Measurements from ENCODE around the gene ARL17B.
A peak's percentile ranks its signal among the peaks of the same experiment; 100 is the strongest.
"Not testable (repeated sequence)": the region's sequence is repeated elsewhere in the genome, so short reads cannot be mapped to it uniquely, and the experiment has no call there.

Gene ARL17B

DNA sequence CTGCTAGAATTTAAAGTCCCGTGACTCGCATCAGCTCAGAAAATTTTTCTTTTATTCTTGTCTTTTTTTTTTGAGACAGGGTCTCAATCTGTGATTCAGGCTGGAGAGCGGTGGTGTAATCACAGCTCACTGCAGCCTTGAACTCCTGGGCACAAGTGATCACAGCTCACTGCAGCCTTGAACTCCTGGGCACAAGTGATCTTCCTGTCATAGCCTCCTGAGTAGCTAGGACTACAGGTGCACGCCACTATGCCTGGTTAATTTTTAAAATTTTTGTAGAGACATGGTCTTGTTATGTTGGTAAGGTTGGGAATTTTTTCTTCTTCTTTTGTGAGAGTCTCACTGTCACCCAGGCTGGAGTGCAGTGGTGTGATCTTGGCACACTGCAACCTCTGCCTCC, 80.2 kb downstream of the ARL17B start:
- Mint-ChIP-seq H3K4me1 (ENCODE audit: low read depth in 2 of 2) (peaks cover 5 to 13% of the 10 kb centered on the region in 2 donors), H3K36me3 (ENCODE audit: insufficient read depth) (peaks cover 12% of the 10 kb centered on the region)
- not testable (repeated sequence) for DNase-seq; H3K27ac Mint-ChIP-seq; H3K27me3 Mint-ChIP-seq; H3K9me3 Mint-ChIP-seq; H3K4me3 Mint-ChIP-seq; ATAC-seq (replicated peaks)

DNA sequence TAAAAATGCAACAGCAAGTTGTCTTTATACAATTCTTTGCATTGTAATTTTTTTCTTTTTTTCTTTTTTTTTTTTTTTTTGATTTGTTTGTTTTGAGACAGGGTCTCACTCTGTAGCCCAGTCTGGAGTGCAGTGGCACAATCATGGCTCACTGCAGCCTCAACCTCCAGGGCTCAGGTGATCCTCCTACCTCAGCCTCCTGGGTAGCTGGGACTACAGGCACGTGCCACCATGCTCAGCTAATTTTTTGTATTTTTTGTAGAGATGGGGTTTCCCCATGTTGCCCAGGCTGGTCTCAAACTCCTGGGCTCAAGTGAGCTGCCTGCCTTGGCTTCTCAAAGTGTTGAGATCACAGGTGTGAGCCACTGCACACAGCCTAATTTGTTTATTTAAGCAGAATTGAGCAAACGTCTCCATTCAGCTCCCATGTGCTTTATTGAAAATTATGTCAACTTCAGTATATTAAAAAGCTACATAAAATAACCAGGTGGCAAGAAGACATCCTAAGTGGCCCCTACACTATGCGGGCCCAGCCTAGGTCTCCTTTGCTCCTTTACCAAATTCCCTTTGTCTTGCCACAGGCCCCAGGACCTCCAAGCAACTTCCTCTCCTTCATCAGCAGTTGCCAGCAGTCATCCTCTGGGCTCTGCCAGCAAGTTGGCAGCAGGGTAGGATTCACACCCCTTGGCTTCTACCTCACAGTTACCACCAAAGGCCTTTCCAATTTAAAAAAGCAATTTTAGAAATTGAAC, 84.7 kb downstream of the ARL17B start:
- DNase-seq; H3K4me3 Mint-ChIP-seq; ATAC-seq (replicated peaks); H3K4me1 Mint-ChIP-seq (ENCODE audit: low read depth in 2 of 2); H3K9me3 Mint-ChIP-seq: not testable (repeated sequence)
- Mint-ChIP-seq H3K27me3 (peaks cover 0 to 12% of the 10 kb centered on the region in 2 donors), H3K27ac (peak overlapping the region in 1 of 2 donors; percentile 33), H3K36me3 (ENCODE audit: insufficient read depth) (peaks cover 12% of the 10 kb centered on the region)

DNA sequence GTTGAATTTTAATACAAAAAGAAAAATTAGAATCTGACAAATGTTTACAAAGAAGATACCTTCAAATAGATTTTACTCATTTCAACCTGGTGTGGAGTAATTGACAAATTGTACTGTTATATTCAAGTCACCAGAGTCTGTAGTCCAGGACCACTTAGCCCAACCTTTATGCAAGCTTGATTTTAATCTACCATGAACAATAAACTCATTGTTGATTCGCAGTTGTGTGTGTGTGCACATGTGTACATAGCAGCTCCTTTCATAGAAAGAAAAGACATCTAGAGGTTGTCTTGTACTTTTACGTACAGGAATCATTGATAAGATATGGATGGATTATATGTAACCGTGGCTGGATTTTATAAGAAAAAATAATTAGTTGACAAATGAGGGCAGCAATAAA, 87.3 kb downstream of the ARL17B start:
- peaks cover 0 to 3% of the 10 kb centered on the region in 2 donors for H3K4me1 Mint-ChIP-seq (ENCODE audit: low read depth in 2 of 2)
- no peak overlapping the region for H3K4me3 Mint-ChIP-seq
- H3K27ac Mint-ChIP-seq = no peak overlapping the region
- peaks cover 7 to 12% of the 10 kb centered on the region in 2 donors for H3K27me3 Mint-ChIP-seq
- no peaks in the 10 kb centered on the region for H3K9me3 Mint-ChIP-seq
- peaks cover 6% of the 10 kb centered on the region for H3K36me3 Mint-ChIP-seq (ENCODE audit: insufficient read depth)
- ATAC-seq (replicated peaks) = no peak
- DNase-seq = no peak

DNA sequence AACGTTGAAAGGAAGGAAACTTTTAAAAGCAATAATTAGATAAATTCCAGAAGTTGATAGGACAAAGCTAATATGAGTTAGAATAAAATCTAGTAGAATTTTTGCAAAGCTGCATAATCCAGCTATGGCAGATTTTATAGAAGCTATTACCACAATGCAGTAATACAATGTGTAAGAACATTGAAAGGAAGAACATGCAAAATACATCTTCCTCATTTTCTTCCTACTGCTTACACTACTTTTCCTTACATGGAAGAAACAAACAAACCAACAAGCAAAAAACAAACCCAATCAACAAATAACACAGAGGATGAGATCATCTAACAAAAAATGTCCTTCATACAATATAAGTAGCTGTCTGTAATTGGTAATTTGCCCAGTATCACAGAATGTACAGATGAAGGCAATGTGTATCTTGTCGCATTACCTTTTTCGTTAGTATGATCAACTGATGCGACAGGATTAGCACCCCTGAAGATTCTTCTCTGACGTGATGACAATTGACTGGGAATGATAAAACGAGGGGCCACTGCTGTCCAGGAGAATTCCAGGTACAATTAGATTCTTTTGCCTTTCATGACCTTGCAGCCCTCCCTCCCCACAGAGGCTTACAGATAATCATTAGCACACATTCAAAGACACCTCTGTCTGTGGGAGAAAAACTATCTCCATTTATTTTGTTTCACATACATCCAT, 87.9 kb downstream of the ARL17B start:
- Mint-ChIP-seq H3K27me3 (peaks cover 7 to 12% of the 10 kb centered on the region in 2 donors), H3K36me3 (ENCODE audit: insufficient read depth) (peaks cover 5% of the 10 kb centered on the region), H3K9me3 (no peaks in the 10 kb centered on the region), H3K4me3 (no peak overlapping the region), H3K27ac (no peak overlapping the region), H3K4me1 (ENCODE audit: low read depth in 2 of 2) (peaks cover 0 to 3% of the 10 kb centered on the region in 2 donors)
- no peak for DNase-seq
- no peak for ATAC-seq (replicated peaks)

DNA sequence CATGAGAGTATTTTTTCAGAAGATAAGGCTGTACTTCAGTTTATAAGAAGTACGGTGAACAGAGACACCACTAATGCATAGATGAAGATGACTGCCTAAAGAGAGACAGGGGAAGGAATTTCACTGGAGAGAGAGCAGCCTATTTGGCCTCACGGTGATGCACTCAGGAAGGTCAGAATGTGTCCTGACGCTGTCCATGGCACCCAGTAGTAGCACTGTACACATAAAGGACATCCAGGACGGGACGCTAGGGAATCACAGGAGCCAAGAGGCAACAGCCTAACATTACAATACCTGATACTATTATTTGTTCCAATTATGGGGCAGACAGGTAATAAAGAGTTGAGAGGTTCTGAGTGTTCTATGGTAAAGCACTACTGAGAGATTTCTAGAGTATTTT, 91.5 kb downstream of the ARL17B start:
- H3K27me3 Mint-ChIP-seq = peaks cover 11 to 22% of the 10 kb centered on the region in 2 donors

DNA sequence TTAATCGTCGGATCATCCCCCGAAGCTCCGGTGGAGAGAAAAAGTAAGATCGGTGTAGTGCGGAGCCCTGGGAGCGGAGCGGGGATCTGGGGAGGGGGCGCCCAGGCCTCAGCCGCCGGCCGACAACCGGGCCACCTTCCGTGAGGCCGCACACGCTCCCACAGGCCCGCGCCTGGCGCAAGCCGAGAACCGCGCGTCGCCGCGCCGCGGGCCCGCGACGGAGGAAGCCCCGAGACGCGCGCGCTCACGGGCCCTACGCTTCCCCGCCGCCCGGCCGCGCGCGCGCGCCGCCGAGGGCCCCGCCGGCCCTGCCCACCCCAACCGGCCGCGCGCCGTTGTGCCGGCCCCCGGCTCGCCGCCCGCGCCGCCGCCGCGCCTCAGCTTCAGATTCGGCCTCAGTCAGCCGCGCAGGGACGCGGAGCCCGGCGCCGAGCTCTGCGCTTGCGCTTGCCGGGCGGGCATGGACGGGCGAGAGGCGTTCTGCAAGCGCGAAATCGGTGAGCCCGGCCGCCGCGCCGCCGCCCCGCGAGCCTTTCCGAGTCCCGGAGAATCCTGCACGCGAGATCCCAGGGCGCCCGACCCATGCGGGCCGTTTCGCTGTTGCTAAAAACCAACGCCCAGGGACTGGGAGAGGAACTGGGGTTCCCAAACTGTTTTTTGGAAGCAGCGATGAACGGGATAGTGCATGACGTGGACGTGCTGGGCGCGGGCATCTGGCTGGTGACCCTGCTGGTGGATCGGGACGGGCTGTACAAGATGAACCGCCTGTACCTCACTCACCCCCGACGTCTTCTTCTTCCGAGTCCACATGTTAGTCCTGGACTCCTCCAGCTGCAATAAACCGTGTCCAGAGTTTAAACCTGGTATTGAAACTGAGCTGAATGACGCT, 94.7 kb downstream of the ARL17B start:
- Mint-ChIP-seq H3K4me3 (peak overlapping the region; percentile 88 to 89), H3K36me3 (ENCODE audit: insufficient read depth) (peaks cover 12% of the 10 kb centered on the region), H3K4me1 (ENCODE audit: low read depth in 2 of 2) (peaks cover 30 to 38% of the 10 kb centered on the region in 2 donors), H3K27me3 (peaks cover 5 to 22% of the 10 kb centered on the region in 2 donors), H3K27ac (peak overlapping the region; percentile 92 to 94), H3K9me3 (no peaks in the 10 kb centered on the region)
- ATAC-seq (replicated peaks) = peak; percentile 75
- DNase-seq = peak; percentile 64 to 77 (median 72)

More for the DNA sequence above, 91.5 kb downstream of the ARL17B start:
- H3K9me3 Mint-ChIP-seq = no peaks in the 10 kb centered on the region
- H3K36me3 Mint-ChIP-seq (ENCODE audit: insufficient read depth) = peaks cover 12% of the 10 kb centered on the region
- H3K27ac Mint-ChIP-seq = no peak overlapping the region
- ATAC-seq (replicated peaks) = no peak
- H3K4me3 Mint-ChIP-seq = no peak overlapping the region
- H3K4me1 Mint-ChIP-seq (ENCODE audit: low read depth in 2 of 2) = peaks cover 19 to 20% of the 10 kb centered on the region in 2 donors
- no peak for DNase-seq

DNA sequence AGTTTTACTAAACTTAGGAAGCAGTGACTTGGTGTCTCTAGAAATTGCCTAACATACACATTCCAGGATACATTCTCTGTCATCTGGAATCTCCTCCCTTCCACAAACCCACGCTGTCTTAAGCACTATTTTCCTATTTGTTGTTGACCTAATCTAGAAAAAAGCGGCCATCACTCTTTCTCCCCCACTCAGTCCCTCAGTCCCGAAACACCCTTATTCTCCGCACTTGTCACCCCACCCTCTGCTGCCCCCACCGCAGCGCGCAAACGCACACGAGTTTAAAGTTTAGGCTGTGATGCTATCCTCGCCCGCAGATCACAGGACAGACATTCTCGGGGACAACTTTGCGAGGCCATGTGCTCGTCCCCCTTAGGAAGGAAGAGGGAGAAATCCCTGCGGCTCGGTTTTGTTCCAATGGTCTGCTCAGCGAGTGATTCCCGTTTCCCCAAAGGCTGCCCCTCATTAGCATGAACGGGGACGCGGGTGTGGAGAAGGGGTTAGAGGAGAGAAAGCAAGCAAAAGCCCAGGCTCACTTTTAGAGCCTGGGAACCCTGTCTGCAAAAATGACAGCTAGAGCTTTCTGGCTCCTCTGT, 95.4 kb downstream of the ARL17B start:
- Mint-ChIP-seq H3K27ac (peak overlapping the region; percentile 92 to 94), H3K4me3 (peak overlapping the region; percentile 88 to 89), H3K27me3 (peaks cover 5 to 15% of the 10 kb centered on the region in 2 donors), H3K36me3 (ENCODE audit: insufficient read depth) (peaks cover 12% of the 10 kb centered on the region), H3K4me1 (ENCODE audit: low read depth in 2 of 2) (peaks cover 30 to 38% of the 10 kb centered on the region in 2 donors)
- peak in 1 of 3 experiments; percentile 17 for DNase-seq
- not testable (repeated sequence) for H3K9me3 Mint-ChIP-seq; ATAC-seq (replicated peaks)

DNA sequence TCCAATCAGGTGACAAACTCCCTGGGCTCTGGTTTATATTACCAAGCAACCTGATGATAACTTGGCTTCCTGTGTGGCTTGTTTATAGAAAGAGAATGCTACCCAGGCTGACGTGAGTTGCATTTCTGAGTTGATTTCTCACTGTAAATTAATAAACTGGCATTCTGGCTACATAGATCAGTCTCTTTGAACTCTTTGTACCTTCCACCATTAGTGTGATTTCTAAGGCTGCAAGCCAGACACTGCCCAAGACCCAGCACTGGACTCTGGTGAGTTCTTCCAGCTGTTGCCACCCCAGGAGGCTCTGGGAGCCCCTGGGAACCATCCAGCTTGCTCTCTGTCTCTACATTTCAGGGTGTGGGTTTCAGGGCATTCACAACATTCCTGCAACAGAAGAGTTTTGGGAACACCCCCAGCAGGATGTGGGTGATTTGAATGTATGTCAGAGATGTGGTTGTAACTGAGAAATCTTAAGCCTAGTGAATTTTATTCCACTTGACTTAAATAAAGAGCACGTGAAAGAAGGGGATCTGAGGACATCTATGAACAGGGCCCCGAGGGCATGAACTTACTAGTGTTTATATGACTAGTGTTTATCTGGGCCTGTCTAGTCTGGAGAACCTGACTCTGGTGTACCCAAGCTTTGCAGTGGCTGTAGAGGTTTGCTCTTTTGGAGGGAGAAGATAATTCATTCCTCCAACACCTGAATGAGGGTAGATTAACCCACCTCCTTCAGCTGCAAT, 96.9 kb downstream of the ARL17B start:
- ATAC-seq (replicated peaks) (peak; percentile 55), DNase-seq (peak; percentile 39 to 48 (median 40))
- Mint-ChIP-seq H3K27ac (peak overlapping the region; percentile 92 to 94), H3K4me1 (ENCODE audit: low read depth in 2 of 2) (peaks cover 35 to 45% of the 10 kb centered on the region in 2 donors), H3K9me3 (no peaks in the 10 kb centered on the region), H3K36me3 (ENCODE audit: insufficient read depth) (peaks cover 12% of the 10 kb centered on the region), H3K27me3 (peaks cover 5 to 21% of the 10 kb centered on the region in 2 donors), H3K4me3 (peak overlapping the region; percentile 64 to 88)

DNA sequence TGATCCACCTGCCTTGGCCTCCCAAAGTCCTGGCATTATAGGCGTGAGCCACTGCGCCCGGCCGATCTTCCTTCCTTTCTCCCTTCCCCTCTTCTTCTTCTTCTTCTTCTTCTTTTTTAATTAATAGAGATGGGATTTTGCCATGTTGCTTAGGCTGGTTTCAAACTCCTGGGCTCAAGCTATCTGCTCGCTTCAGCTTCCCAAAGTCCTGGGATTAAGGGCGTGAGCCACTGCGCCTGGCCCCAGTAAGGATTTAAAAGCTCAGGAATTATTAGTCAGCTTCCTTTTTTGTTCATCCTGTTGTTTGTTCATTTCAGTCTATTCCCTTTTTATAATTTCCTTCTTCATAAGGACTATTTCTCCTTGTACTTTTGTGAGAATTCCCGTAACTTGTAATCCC, 99.3 kb downstream of the ARL17B start:
- no peak for DNase-seq
- Mint-ChIP-seq H3K9me3 (no peaks in the 10 kb centered on the region), H3K36me3 (ENCODE audit: insufficient read depth) (peaks cover 8% of the 10 kb centered on the region), H3K4me3 (peak overlapping the region in 1 of 2 donors; percentile 3), H3K4me1 (ENCODE audit: low read depth in 2 of 2) (peaks cover 29 to 39% of the 10 kb centered on the region in 2 donors), H3K27me3 (peaks cover 5 to 8% of the 10 kb centered on the region in 2 donors), H3K27ac (peak overlapping the region in 1 of 2 donors; percentile 72)
- ATAC-seq (replicated peaks) = no peak

DNA sequence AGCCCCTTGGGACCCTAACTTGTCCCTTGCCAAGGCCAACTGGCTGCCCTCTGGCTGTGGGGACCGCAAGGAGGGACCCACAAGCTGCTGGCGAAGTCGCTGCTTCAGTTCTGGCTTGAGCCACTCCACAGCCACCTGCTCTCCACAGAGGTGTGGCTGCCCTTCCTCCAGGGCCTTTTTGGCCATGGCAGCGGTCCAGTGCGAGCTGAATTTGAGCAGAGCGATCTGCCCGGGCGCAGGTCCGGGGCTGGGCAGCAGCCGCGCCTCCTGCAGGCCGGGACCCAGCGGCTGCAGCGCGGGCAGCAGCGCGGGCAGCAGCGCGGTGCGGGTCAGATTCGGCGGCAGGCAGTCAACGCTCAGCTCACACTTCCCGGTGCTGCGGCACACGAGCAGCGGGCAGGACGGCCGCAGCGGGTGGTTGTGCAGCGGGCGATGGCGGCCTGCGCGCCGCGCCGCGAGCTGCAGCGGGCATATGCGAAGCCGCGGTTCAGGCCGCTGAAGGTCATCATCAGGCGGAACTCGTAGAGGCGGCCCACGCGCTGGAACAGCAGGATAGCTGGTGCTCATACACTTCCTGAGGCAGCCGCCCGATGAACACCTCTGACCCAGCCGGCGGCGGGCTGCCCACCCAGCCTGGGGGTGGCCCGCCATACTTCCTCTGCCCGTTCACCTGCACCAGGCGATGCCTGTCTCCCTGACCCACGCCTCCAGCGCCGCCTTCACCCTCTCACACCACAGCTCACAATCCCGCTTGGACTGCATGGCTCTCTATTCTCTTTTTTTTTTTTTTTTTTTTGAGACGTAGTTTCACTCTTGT, 101.5 kb downstream of the ARL17B start:
- peak overlapping the region; percentile 86 to 88 for H3K4me3 Mint-ChIP-seq
- DNase-seq; H3K27me3 Mint-ChIP-seq; H3K9me3 Mint-ChIP-seq; H3K36me3 Mint-ChIP-seq (ENCODE audit: insufficient read depth): not testable (repeated sequence)
- ATAC-seq (replicated peaks) = peak; percentile 36
- peaks cover 16 to 25% of the 10 kb centered on the region in 2 donors for H3K4me1 Mint-ChIP-seq (ENCODE audit: low read depth in 2 of 2)
- H3K27ac Mint-ChIP-seq = peak overlapping the region; percentile 41 to 66

DNA sequence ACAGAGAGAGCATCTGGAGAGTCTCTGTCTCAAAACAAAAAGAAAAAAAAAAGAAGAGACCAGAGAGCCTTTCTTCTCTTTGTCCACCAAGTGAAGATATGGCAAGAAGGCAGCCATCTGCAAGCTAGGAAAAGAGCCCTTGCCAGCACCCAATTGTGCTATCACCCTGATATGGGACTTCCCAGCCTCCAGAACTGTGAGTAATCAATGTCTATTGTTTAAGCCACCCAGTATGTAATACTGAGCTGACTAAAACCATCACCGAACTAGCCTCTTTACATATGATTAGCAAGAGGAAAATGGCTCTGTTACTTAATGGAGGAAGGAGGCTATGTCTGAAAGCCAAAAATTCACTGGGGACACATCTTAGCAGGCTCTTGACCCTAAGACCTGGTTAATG, 105.2 kb downstream of the ARL17B start:
- H3K27me3 Mint-ChIP-seq; H3K4me3 Mint-ChIP-seq; H3K27ac Mint-ChIP-seq; ATAC-seq (replicated peaks); H3K9me3 Mint-ChIP-seq; H3K36me3 Mint-ChIP-seq (ENCODE audit: insufficient read depth); DNase-seq; H3K4me1 Mint-ChIP-seq (ENCODE audit: low read depth in 2 of 2): not testable (repeated sequence)

DNA sequence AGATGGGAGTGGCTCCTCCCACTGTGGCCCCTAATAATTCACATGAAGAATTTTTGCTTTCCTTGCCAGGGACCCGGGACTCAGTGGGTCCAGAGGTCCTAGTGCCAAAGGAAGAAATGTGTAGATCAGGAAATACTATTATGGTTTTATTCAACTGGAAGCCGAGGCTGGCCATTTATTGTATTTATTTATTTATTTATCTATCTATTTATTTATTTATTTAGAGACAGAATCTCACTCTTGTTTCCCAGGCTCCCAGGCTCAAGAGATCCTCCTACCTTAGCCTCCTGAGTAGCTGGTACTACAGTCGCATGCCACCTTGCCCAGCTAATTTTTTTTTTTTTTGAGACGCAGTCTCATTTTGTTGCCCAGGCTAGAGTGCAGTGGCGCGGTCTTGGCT, 107.4 kb downstream of the ARL17B start:
- not testable (repeated sequence) for H3K36me3 Mint-ChIP-seq (ENCODE audit: insufficient read depth); DNase-seq; H3K4me3 Mint-ChIP-seq; H3K27me3 Mint-ChIP-seq; H3K9me3 Mint-ChIP-seq; ATAC-seq (replicated peaks); H3K27ac Mint-ChIP-seq; H3K4me1 Mint-ChIP-seq (ENCODE audit: low read depth in 2 of 2)
